ENCODE measurements around the gene YJEFN3.
A peak's percentile ranks its signal among the peaks of the same experiment; 100 is the strongest.

Gene YJEFN3

GRCh38 chr19:19526581-19527370 is 1.9 kb upstream of the YJEFN3 start:
- peak overlapping the region; percentile 96 for H3K27ac ChIP-seq (ENCODE audit: low read depth, low read length, poor library complexity, severe bottlenecking)
- TF ChIP-seq EZH2 (IDR thresholded peaks at IDR 0.05; ENCODE audit: borderline replicate concordance, low read length) (no peak), CTCF (IDR thresholded peaks at IDR 0.05; ENCODE audit: low read length) (no peak)
- no peaks in the 10 kb centered on the region for H3K27me3 ChIP-seq (ENCODE audit: insufficient read depth, low read length)
- H3K9me2 ChIP-seq (ENCODE audit: low read depth, low read length) = no peaks in the 10 kb centered on the region
- H3K9ac ChIP-seq (ENCODE audit: low read length) = peak overlapping the region; percentile 65; the same call in 1 of the 2 replicates
- peaks cover 44% of the 10 kb centered on the region for H3K36me3 ChIP-seq (ENCODE audit: insufficient read depth, low read length)
- H3K79me2 ChIP-seq (ENCODE audit: insufficient read depth, low read length) = peaks cover 11% of the 10 kb centered on the region
- H2AFZ ChIP-seq (ENCODE audit: low read length) = no peak overlapping the region
- H3F3A ChIP-seq (ENCODE audit: insufficient read depth, low read length) = no peaks in the 10 kb centered on the region; the same call in 1 of the 2 replicates
- H3K9me3 ChIP-seq (ENCODE audit: low read length) = no peaks in the 10 kb centered on the region
- H3K4me3 ChIP-seq (ENCODE audit: low read depth, low read length, poor library complexity, severe bottlenecking) = peak overlapping the region; percentile 43
- peak overlapping the region; percentile 69 for H3K4me2 ChIP-seq (ENCODE audit: low read length)
- H3K4me1 ChIP-seq (ENCODE audit: insufficient read depth, low read length, severe bottlenecking) = peaks cover 51% of the 10 kb centered on the region
- H4K20me1 ChIP-seq (ENCODE audit: insufficient read depth, low read length) = no peaks in the 10 kb centered on the region

DNA sequence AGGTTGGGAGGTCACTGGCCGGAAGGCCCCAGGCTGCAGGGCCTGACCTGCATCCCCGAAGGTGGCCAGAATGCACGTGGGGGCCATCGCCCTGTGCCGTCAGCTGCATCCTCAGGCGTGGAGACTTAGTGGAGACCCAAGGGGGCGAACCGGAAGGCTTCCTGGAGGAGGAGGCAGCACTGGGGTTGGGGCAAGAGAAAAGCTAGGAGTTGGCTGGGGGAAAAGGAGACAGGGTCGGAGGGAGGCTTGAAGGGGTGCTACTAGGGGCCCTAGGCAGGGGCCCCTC is 1.4 kb upstream of the YJEFN3 start:
- Histone ChIP-seq H3K9me2 (ENCODE audit: low read depth, low read length) (no peaks in the 10 kb centered on the region), H3K9me3 (ENCODE audit: low read length) (no peaks in the 10 kb centered on the region), H3K4me2 (ENCODE audit: low read length) (peak overlapping the region; percentile 69; the same call in 1 of the 2 replicates), H2AFZ (ENCODE audit: low read length) (no peak overlapping the region), H3K9ac (ENCODE audit: low read length) (peak overlapping the region; percentile 25; the same call in 1 of the 2 replicates), H3K36me3 (ENCODE audit: insufficient read depth, low read length) (peaks cover 44% of the 10 kb centered on the region), H3K79me2 (ENCODE audit: insufficient read depth, low read length) (peaks cover 8% of the 10 kb centered on the region), H3F3A (ENCODE audit: insufficient read depth, low read length) (no peaks in the 10 kb centered on the region; the same call in 1 of the 2 replicates), H3K4me1 (ENCODE audit: insufficient read depth, low read length, severe bottlenecking) (peaks cover 51% of the 10 kb centered on the region), H3K4me3 (ENCODE audit: low read depth, low read length, poor library complexity, severe bottlenecking) (no peak overlapping the region), H3K27ac (ENCODE audit: low read depth, low read length, poor library complexity, severe bottlenecking) (peak overlapping the region; percentile 96), H4K20me1 (ENCODE audit: insufficient read depth, low read length) (no peaks in the 10 kb centered on the region), H3K27me3 (ENCODE audit: insufficient read depth, low read length) (no peaks in the 10 kb centered on the region)
- TF ChIP-seq EZH2 (IDR thresholded peaks at IDR 0.05; ENCODE audit: borderline replicate concordance, low read length) = no peak
- no peak for TF ChIP-seq CTCF (IDR thresholded peaks at IDR 0.05; ENCODE audit: low read length)

DNA sequence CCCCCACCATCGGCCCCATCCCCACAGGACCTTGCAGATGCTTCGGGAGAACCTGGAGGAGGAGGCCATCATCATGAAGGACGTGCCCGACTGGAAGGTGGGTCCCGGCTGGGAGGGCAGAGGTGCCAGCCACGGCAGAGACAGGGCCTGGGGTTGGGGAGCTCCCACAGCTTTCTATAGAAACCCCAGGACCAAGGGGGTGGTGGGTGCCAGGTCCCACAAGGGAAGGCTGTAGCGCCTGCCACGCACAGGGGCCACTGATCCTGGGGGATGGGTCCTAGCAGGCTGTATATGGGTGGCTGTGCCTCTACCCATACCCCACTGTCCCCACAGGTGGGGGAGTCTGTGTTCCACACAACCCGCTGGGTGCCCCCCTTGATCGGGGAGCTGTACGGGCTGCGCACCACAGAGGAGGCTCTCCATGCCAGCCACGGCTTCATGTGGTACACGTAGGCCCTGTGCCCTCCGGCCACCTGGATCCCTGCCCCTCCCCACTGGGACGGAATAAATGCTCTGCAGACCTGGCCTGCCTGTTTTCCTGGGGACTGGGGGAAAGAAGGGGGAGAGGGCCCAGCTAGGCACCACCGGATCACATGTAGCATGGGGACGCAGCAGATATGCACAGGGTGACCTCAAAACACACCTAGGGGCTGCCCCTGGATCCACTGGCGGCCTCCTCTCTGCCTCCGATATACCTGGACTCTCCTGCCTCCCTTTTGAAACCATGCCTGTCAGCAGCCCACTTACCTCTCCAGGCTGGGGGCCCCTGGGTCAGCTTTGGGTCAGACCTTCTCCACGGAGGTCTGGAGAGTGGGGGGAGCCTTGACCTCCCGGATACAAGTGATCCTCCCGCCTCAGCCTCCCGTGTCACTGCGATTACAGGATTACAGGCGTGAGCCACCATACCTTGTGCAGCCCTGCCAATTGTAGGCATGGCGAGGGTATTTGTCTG is 761 bp upstream of the YJEFN3 start:
- H3F3A ChIP-seq (ENCODE audit: insufficient read depth, low read length) = no peaks in the 10 kb centered on the region; the same call in 1 of the 2 replicates
- no peaks in the 10 kb centered on the region for H3K9me2 ChIP-seq (ENCODE audit: low read depth, low read length)
- no peak overlapping the region for H3K4me2 ChIP-seq (ENCODE audit: low read length)
- peaks cover 3% of the 10 kb centered on the region for H3K79me2 ChIP-seq (ENCODE audit: insufficient read depth, low read length)
- peak overlapping the region; percentile 96 for H3K27ac ChIP-seq (ENCODE audit: low read depth, low read length, poor library complexity, severe bottlenecking)
- H3K4me1 ChIP-seq (ENCODE audit: insufficient read depth, low read length, severe bottlenecking) = peaks cover 50% of the 10 kb centered on the region
- H3K9me3 ChIP-seq (ENCODE audit: low read length) = no peaks in the 10 kb centered on the region
- no peaks in the 10 kb centered on the region for H4K20me1 ChIP-seq (ENCODE audit: insufficient read depth, low read length)
- no peak overlapping the region for H3K4me3 ChIP-seq (ENCODE audit: low read depth, low read length, poor library complexity, severe bottlenecking)
- no peaks in the 10 kb centered on the region for H3K27me3 ChIP-seq (ENCODE audit: insufficient read depth, low read length)
- TF ChIP-seq CTCF (IDR thresholded peaks at IDR 0.05; ENCODE audit: low read length) (no peak), EZH2 (IDR thresholded peaks at IDR 0.05; ENCODE audit: borderline replicate concordance, low read length) (no peak)
- H2AFZ ChIP-seq (ENCODE audit: low read length) = no peak overlapping the region
- H3K9ac ChIP-seq (ENCODE audit: low read length) = no peak overlapping the region
- H3K36me3 ChIP-seq (ENCODE audit: insufficient read depth, low read length) = peaks cover 41% of the 10 kb centered on the region

Data from OCI-LY1 (cell line).